Measurements from ENCODE around the gene GLG1.

DNA sequence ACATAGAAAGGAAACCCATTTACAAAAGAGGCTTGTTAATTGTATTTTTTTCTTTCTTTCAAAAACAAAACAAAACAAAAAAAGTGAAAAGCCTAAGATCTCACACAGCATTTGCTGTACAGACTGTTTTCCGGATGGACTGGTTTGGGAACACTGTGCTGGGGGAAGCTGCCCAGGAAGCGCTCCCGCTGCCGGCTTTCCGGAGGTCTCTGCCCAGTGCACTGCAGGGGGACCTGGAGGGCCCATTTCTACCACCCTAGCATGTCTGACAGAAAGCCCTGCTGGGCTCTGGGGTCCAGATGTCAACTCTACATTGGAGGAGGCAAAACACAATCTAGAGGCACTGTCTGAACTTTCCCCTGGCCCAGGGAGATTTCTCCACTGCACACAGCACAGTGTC, 159.3 kb downstream of the GLG1 start:
- TF ChIP-seq POLR2A (IDR thresholded peaks at IDR 0.05) = no peak
- no peak for TF ChIP-seq EP300 (IDR thresholded peaks at IDR 0.05; ENCODE audit: low read depth)
- TF ChIP-seq, protein P1, sequence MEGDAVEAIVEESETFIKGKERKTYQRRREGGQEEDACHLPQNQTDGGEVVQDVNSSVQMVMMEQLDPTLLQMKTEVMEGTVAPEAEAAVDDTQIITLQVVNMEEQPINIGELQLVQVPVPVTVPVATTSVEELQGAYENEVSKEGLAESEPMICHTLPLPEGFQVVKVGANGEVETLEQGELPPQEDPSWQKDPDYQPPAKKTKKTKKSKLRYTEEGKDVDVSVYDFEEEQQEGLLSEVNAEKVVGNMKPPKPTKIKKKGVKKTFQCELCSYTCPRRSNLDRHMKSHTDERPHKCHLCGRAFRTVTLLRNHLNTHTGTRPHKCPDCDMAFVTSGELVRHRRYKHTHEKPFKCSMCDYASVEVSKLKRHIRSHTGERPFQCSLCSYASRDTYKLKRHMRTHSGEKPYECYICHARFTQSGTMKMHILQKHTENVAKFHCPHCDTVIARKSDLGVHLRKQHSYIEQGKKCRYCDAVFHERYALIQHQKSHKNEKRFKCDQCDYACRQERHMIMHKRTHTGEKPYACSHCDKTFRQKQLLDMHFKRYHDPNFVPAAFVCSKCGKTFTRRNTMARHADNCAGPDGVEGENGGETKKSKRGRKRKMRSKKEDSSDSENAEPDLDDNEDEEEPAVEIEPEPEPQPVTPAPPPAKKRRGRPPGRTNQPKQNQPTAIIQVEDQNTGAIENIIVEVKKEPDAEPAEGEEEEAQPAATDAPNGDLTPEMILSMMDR (IDR thresholded peaks at IDR 0.05) = no peak
- no peak for TF ChIP-seq POLR2AphosphoS5 (IDR thresholded peaks at IDR 0.05)

Measured in transverse colon (tissue), 4 donors.